ENCODE data around the gene PKP1. TPM values are rescaled to one million over a fixed set of nuclear protein-coding genes. Genes with fewer than 3 reads are reported as not detected.

Gene PKP1
- total RNA-seq, 2 donors from 2014 or later: 0.18 to 0.44 TPM

GRCh38 chr1:201300641-201301040 is 17.3 kb downstream of the PKP1 start:
- H3K4me1 ChIP-seq (ENCODE audit: control insufficient read depth, insufficient read depth, low read length): no peaks in the 10 kb centered on the region
- Mint-ChIP-seq H3K4me1 (no peaks in the 10 kb centered on the region), H3K36me3 (ENCODE audit: low read depth) (no peaks in the 10 kb centered on the region), H3K9me3 (no peaks in the 10 kb centered on the region), H3K27me3 (ENCODE audit: insufficient read depth) (peaks cover 5% of the 10 kb centered on the region), H3K4me3 (no peak overlapping the region), H3K27ac (no peak overlapping the region)
- no peaks in the 10 kb centered on the region for H3K9me3 ChIP-seq (ENCODE audit: control insufficient read depth, low read length)
- DNase-seq: no peak
- H3K9ac ChIP-seq (ENCODE audit: extremely low read depth, low read length, poor library complexity, severe bottlenecking): no peak overlapping the region
- no peak for TF ChIP-seq CTCF (conservative IDR thresholded peaks at IDR 0.05)
- no peaks in the 10 kb centered on the region for H3K36me3 ChIP-seq (ENCODE audit: control insufficient read depth, insufficient read depth, low read length)
- WGBS, 2 experiments (ENCODE audit: insufficient coverage in 1 of 2, insufficient read length in 1 of 2): 65 to 75% methylated on average over 4 of the region's 4 CpGs
- H3K27me3 ChIP-seq (ENCODE audit: control insufficient read depth, insufficient read depth, low read length, poor library complexity, severe bottlenecking): no peaks in the 10 kb centered on the region
- H3K4me3 ChIP-seq (ENCODE audit: low read length): no peak overlapping the region
- no peak overlapping the region for H3K27ac ChIP-seq (ENCODE audit: low read depth, low read length)

GRCh38 chr1:201302163-201303152 is 19.2 kb downstream of the PKP1 start:
- Mint-ChIP-seq H3K4me1 (no peaks in the 10 kb centered on the region), H3K27ac (no peak overlapping the region), H3K36me3 (ENCODE audit: low read depth) (no peaks in the 10 kb centered on the region), H3K9me3 (no peaks in the 10 kb centered on the region), H3K4me3 (no peak overlapping the region), H3K27me3 (ENCODE audit: insufficient read depth) (peaks cover 6% of the 10 kb centered on the region)
- DNase-seq: no peak
- no peaks in the 10 kb centered on the region for H3K9me3 ChIP-seq (ENCODE audit: control insufficient read depth, low read length)
- H3K27me3 ChIP-seq (ENCODE audit: control insufficient read depth, insufficient read depth, low read length, poor library complexity, severe bottlenecking): no peaks in the 10 kb centered on the region
- H3K9ac ChIP-seq (ENCODE audit: extremely low read depth, low read length, poor library complexity, severe bottlenecking): no peak overlapping the region
- no peaks in the 10 kb centered on the region for H3K4me1 ChIP-seq (ENCODE audit: control insufficient read depth, insufficient read depth, low read length)
- TF ChIP-seq CTCF (conservative IDR thresholded peaks at IDR 0.05): no peak
- 84 to 86% methylated on average over 12 to 20 of the region's 20 CpGs for WGBS, 2 experiments (ENCODE audit: insufficient coverage in 1 of 2, insufficient read length in 1 of 2)
- H3K4me3 ChIP-seq (ENCODE audit: low read length): no peak overlapping the region
- no peaks in the 10 kb centered on the region for H3K36me3 ChIP-seq (ENCODE audit: control insufficient read depth, insufficient read depth, low read length)
- no peak overlapping the region for H3K27ac ChIP-seq (ENCODE audit: low read depth, low read length)

GRCh38 chr1:201304126-201304525 is 20.8 kb downstream of the PKP1 start:
- H3K4me1 ChIP-seq (ENCODE audit: control insufficient read depth, insufficient read depth, low read length): peaks cover 4% of the 10 kb centered on the region
- no peak overlapping the region for H3K27ac ChIP-seq (ENCODE audit: low read depth, low read length)
- 92 to 100% methylated on average over 2 to 3 of the region's 3 CpGs for WGBS, 2 experiments (ENCODE audit: insufficient coverage in 1 of 2, insufficient read length in 1 of 2)
- H3K9ac ChIP-seq (ENCODE audit: extremely low read depth, low read length, poor library complexity, severe bottlenecking): no peak overlapping the region
- H3K4me1 Mint-ChIP-seq: peaks cover 3% of the 10 kb centered on the region
- DNase-seq: no peak
- no peaks in the 10 kb centered on the region for H3K27me3 ChIP-seq (ENCODE audit: control insufficient read depth, insufficient read depth, low read length, poor library complexity, severe bottlenecking)
- H3K9me3 ChIP-seq (ENCODE audit: control insufficient read depth, low read length): no peaks in the 10 kb centered on the region
- H3K4me3 ChIP-seq (ENCODE audit: low read length): no peak overlapping the region
- no peaks in the 10 kb centered on the region for H3K36me3 Mint-ChIP-seq (ENCODE audit: low read depth)
- no peaks in the 10 kb centered on the region for H3K36me3 ChIP-seq (ENCODE audit: control insufficient read depth, insufficient read depth, low read length)
- no peak overlapping the region for H3K27ac Mint-ChIP-seq
- no peak overlapping the region for H3K4me3 Mint-ChIP-seq
- H3K27me3 Mint-ChIP-seq (ENCODE audit: insufficient read depth): peaks cover 7% of the 10 kb centered on the region
- no peaks in the 10 kb centered on the region for H3K9me3 Mint-ChIP-seq
- no peak for TF ChIP-seq CTCF (conservative IDR thresholded peaks at IDR 0.05)

Data from endodermal cell (in vitro differentiated cells).